H9 (cell line): Measurements from ENCODE around the gene LRMDA. TPM values are rescaled to one million over a fixed set of nuclear protein-coding genes. Genes with fewer than 3 reads are reported as not detected.

Source experiments
- DNase-seq: peaks from one replicate; pipeline ENCODE4 v3.0.0-alpha.2; 2017
- H2AFZ ChIP-seq: one replicate; pipeline ENCODE4 v1.6.1; 2013; ENCODE audit warnings: mild to moderate bottlenecking, low read length, control low read depth, moderate library complexity
- H2AK5ac ChIP-seq: 2 replicates; pipeline ENCODE4 v1.6.1; 2013; ENCODE audit warnings: low read length, control low read depth, mixed read lengths; ENCODE audit not compliant: insufficient read length
- H2BK120ac ChIP-seq: one replicate; pipeline ENCODE4 v1.6.1; 2013; ENCODE audit warnings: low read depth, mild to moderate bottlenecking, low read length, control low read depth, inconsistent platforms; ENCODE audit not compliant: poor library complexity, severe bottlenecking
- H2BK12ac ChIP-seq: 2 replicates; pipeline ENCODE4 v1.6.1; 2013; ENCODE audit warnings: low read length, control low read depth, mixed read lengths, low read depth; ENCODE audit not compliant: insufficient read length
- H2BK15ac ChIP-seq: 2 replicates; pipeline ENCODE4 v1.6.1; 2013; ENCODE audit warnings: low read depth, low read length, control low read depth
- H2BK20ac ChIP-seq: one replicate; pipeline ENCODE4 v1.6.1; 2013; ENCODE audit warnings: low read depth, mild to moderate bottlenecking, low read length, control low read depth, inconsistent platforms; ENCODE audit not compliant: poor library complexity, severe bottlenecking
- H2BK5ac ChIP-seq: 2 replicates; pipeline ENCODE4 v1.6.1; 2013; ENCODE audit warnings: low read length, control low read depth, mixed read lengths; ENCODE audit not compliant: insufficient read length
- H3K14ac ChIP-seq: 2 replicates; pipeline ENCODE4 v1.6.1; 2013; ENCODE audit warnings: low read length, control low read depth; ENCODE audit not compliant: insufficient read depth
- H3K18ac ChIP-seq: 2 replicates; pipeline ENCODE4 v1.6.1; 2013; ENCODE audit warnings: low read depth, mild to moderate bottlenecking, mixed read lengths, low read length, control low read depth; ENCODE audit not compliant: insufficient read length
- H3K23ac ChIP-seq: 2 replicates; pipeline ENCODE4 v1.6.1; 2013; ENCODE audit warnings: low read length, control low read depth, mixed read lengths, low read depth; ENCODE audit not compliant: insufficient read length
- H3K23me2 ChIP-seq: 2 replicates; pipeline ENCODE4 v1.6.1; 2013; ENCODE audit warnings: low read depth, mild to moderate bottlenecking, mixed read lengths, low read length, control low read depth; ENCODE audit not compliant: insufficient read length, poor library complexity, severe bottlenecking
- H3K27ac ChIP-seq: 2 replicates; pipeline ENCODE4 v1.5.1; 2013; ENCODE audit warnings: low read length, control low read depth, mixed read lengths, low read depth; ENCODE audit not compliant: insufficient read length
- H3K27me3 ChIP-seq: 2 replicates; pipeline ENCODE4 v1.6.1; 2013; ENCODE audit warnings: low read length, control low read depth, inconsistent platforms; ENCODE audit not compliant: insufficient read depth
- H3K4ac ChIP-seq: 2 replicates; pipeline ENCODE4 v1.6.1; 2013; ENCODE audit warnings: low read depth, mild to moderate bottlenecking, control low read depth, inconsistent platforms, low read length, moderate library complexity
- H3K4me1 ChIP-seq: 2 replicates; pipeline ENCODE4 v1.6.1; 2013; ENCODE audit warnings: low read length, control low read depth, inconsistent platforms; ENCODE audit not compliant: insufficient read depth
- H3K4me2 ChIP-seq: 2 replicates; pipeline ENCODE4 v1.6.1; 2013; ENCODE audit warnings: low read length, control low read depth, mixed read lengths; ENCODE audit not compliant: insufficient read length, insufficient read depth
- H3K56ac ChIP-seq: 2 replicates; pipeline ENCODE4 v1.6.1; 2013; ENCODE audit warnings: low read depth, mild to moderate bottlenecking, mixed read lengths, low read length, control low read depth; ENCODE audit not compliant: insufficient read length
- H3K79me1 ChIP-seq: 2 replicates; pipeline ENCODE4 v1.6.1; 2013; ENCODE audit warnings: low read depth, mild to moderate bottlenecking, moderate library complexity, low read length, control low read depth, inconsistent platforms; ENCODE audit not compliant: insufficient read depth, poor library complexity, severe bottlenecking
- H3K79me2 ChIP-seq: 2 replicates; pipeline ENCODE4 v1.6.1; 2013; ENCODE audit warnings: low read length, control low read depth, inconsistent platforms; ENCODE audit not compliant: insufficient read depth
- H3K9ac ChIP-seq: 2 replicates; pipeline ENCODE4 v1.6.1; 2013; ENCODE audit warnings: low read length, control low read depth, mixed read lengths; ENCODE audit not compliant: insufficient read length; ENCODE audit errors: extremely low read depth
- H3K9me3 ChIP-seq: one replicate; pipeline ENCODE4 v1.6.1; 2013; ENCODE audit warnings: low read depth, low read length, inconsistent platforms; ENCODE audit not compliant: control insufficient read depth
- H3T11ph ChIP-seq: one replicate; pipeline ENCODE4 v1.6.1; 2013; ENCODE audit warnings: mild to moderate bottlenecking, low read length, control low read depth, inconsistent platforms
- H4K20me1 ChIP-seq: one replicate; pipeline ENCODE4 v1.6.1; 2013; ENCODE audit not compliant: control insufficient read depth, insufficient read length, insufficient read depth
- H4K5ac ChIP-seq: 2 replicates; pipeline ENCODE4 v1.6.1; 2013; ENCODE audit warnings: low read depth, mild to moderate bottlenecking, mixed read lengths, low read length, control low read depth; ENCODE audit not compliant: insufficient read length
- H4K8ac ChIP-seq: replicated peaks from 2 replicates; pipeline ENCODE4 v1.6.1; 2013; ENCODE audit warnings: low read length, control low read depth, mixed read lengths, low read depth; ENCODE audit not compliant: insufficient read length
- H4K91ac ChIP-seq: 2 replicates; pipeline ENCODE4 v1.6.1; 2013; ENCODE audit warnings: low read depth, mild to moderate bottlenecking, moderate library complexity, mixed read lengths, low read length, control low read depth; ENCODE audit not compliant: insufficient read length
- H3K27ac Mint-ChIP-seq, 3 experiments: 2 replicates in 2 of 3; 3 replicates in 1 of 3; pipeline ENCODE4 v1.8.0; 2020 to 2021; ENCODE audit warnings: mixed read lengths in 3 of 3, mild to moderate bottlenecking in 1 of 3, moderate library complexity in 1 of 3
- H3K27me3 Mint-ChIP-seq: 2 replicates; pipeline ENCODE4 v1.8.0; 2021; ENCODE audit warnings: low read depth, mild to moderate bottlenecking, moderate library complexity, mixed read lengths
- H3K36me3 Mint-ChIP-seq, 3 experiments: 2 replicates in 2 of 3; 3 replicates in 1 of 3; pipeline ENCODE4 v1.8.0; 2020 to 2021; ENCODE audit warnings: low read depth in 3 of 3, mixed read lengths in 3 of 3; ENCODE audit not compliant: insufficient read depth in 1 of 3
- H3K4me1 Mint-ChIP-seq, 2 experiments: 2 replicates each; pipeline ENCODE4 v1.8.0; 2020; ENCODE audit warnings: mixed read lengths in 2 of 2
- H3K4me3 Mint-ChIP-seq, 2 experiments: 2 replicates in 1 of 2; 3 replicates in 1 of 2; pipeline ENCODE4 v1.8.0; 2020 to 2021; ENCODE audit warnings: mild to moderate bottlenecking in 2 of 2, mixed read lengths in 2 of 2, moderate library complexity in 1 of 2
- H3K9me3 Mint-ChIP-seq, 2 experiments: 2 replicates in 1 of 2; 3 replicates in 1 of 2; pipeline ENCODE4 v1.8.0; 2020; ENCODE audit warnings: mild to moderate bottlenecking in 2 of 2, mixed read lengths in 2 of 2, moderate library complexity in 1 of 2
- WGBS: extraction: QIAGEN DNeasy Blood & Tissue Kit; methylation state at CpG from one replicate; pipeline ENCODE4 v1.1.7; 2013; ENCODE audit warnings: missing lambda C conversion rate, low lambda C conversion rate, mixed read lengths; ENCODE audit not compliant: insufficient read length; ENCODE audit errors: extremely low coverage; 5-methylcytosine and 5-hydroxymethylcytosine counted together
- total RNA-seq: library from RNA; stranded (reverse); gene quantifications from 2 replicates; pipeline ENCODE4 v1.2.1, GENCODE V29; 2021
- TF ChIP-seq, protein P1 (sequence below): fragments of 200-600 bp; sonication (generic); conservative IDR thresholded peaks from 3 replicates; pipeline ENCODE4 v1.8.0; 2021; ENCODE audit warnings: antibody characterized with exemption, mild to moderate bottlenecking

The LRMDA gene
- total RNA-seq, 1 experiment from 2014 or later, result 1.8 TPM

DNA sequence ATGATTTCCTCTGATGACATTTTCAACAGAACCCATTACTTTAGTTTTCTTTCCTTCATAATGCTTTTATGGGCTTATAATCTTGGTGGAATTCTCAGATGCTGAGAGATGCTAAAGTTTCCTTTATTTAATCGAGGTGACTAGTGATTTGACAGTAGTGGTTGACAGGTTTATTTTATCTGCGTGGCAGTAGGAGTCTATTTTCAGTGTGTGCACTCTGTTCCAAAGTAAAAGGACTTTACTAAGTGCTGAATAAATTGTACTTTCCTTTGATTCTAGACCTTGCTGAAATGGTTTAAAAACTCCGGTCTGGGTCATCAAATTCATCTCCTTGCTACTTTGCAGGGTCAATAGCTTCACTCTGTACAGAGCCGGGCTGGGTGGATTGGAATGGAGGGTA is 900.3 kb downstream of the LRMDA start:
- Mint-ChIP-seq H3K36me3 (peaks cover 0 to 2% (median 0%) of the 10 kb centered on the region in 3 experiments; a peak in 5 of 7 replicates), H3K9me3 (no peaks in the 10 kb centered on the region), H3K27me3 (no peaks in the 10 kb centered on the region), H3K4me1 (peaks cover 21 to 25% of the 10 kb centered on the region in 2 experiments), H3K4me3 (no peak overlapping the region), H3K27ac (no peak overlapping the region)
- Histone ChIP-seq H2AFZ (no peak overlapping the region), H3K27ac (no peak overlapping the region), H2BK12ac (no peak overlapping the region), H3K79me1 (no peaks in the 10 kb centered on the region), H3K4me1 (peaks cover 5% of the 10 kb centered on the region), H3K79me2 (no peaks in the 10 kb centered on the region), H2BK120ac (no peak overlapping the region), H2BK5ac (no peak overlapping the region), H3K4ac (no peak overlapping the region), H2BK20ac (no peak overlapping the region), H3K23me2 (no peaks in the 10 kb centered on the region), H2BK15ac (no peak overlapping the region), H3K23ac (no peak overlapping the region), H3K14ac (no peak overlapping the region), H3K9me3 (no peaks in the 10 kb centered on the region), H4K91ac (no peak overlapping the region), H3K9ac (no peak overlapping the region), H3T11ph (no peak overlapping the region), H3K4me2 (no peak overlapping the region), H2AK5ac (no peak overlapping the region), H3K56ac (no peak overlapping the region), H3K27me3 (no peaks in the 10 kb centered on the region), H3K18ac (no peak overlapping the region), H4K8ac (no peak overlapping the region), H4K5ac (no peak overlapping the region), H4K20me1 (no peaks in the 10 kb centered on the region)
- WGBS, result no CpG with 5 or more reads among the region's 4 CpGs
- DNase-seq, result no peak
- TF ChIP-seq, protein P1, sequence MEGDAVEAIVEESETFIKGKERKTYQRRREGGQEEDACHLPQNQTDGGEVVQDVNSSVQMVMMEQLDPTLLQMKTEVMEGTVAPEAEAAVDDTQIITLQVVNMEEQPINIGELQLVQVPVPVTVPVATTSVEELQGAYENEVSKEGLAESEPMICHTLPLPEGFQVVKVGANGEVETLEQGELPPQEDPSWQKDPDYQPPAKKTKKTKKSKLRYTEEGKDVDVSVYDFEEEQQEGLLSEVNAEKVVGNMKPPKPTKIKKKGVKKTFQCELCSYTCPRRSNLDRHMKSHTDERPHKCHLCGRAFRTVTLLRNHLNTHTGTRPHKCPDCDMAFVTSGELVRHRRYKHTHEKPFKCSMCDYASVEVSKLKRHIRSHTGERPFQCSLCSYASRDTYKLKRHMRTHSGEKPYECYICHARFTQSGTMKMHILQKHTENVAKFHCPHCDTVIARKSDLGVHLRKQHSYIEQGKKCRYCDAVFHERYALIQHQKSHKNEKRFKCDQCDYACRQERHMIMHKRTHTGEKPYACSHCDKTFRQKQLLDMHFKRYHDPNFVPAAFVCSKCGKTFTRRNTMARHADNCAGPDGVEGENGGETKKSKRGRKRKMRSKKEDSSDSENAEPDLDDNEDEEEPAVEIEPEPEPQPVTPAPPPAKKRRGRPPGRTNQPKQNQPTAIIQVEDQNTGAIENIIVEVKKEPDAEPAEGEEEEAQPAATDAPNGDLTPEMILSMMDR, result no peak
